ENCODE measurements around the gene GPATCH8.
"Not testable (repeated sequence)": the region's sequence is repeated elsewhere in the genome, so short reads cannot be mapped to it uniquely, and the experiment has no call there.

GPATCH8 gene

DNA sequence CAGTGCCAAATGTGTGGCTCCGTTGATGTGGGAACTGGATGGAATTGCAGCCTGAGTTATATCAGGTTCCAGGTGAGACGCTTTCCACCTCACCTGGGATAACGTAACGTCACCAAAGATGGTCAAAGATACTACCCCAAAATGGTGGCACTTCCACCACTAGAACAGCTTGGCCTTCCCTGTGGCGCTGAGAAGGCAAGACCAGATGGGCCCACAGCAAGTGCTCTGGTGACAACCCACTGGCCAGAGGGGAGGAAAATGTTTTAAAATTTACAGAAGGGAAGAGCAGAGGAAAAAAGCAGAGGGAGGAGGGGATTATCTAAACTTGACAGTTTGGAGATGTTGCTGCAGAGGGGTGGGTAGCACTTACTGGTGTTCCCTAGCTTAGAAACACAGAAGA lies 106.3 kb downstream of the GPATCH8 start:
- no peak for DNase-seq

DNA sequence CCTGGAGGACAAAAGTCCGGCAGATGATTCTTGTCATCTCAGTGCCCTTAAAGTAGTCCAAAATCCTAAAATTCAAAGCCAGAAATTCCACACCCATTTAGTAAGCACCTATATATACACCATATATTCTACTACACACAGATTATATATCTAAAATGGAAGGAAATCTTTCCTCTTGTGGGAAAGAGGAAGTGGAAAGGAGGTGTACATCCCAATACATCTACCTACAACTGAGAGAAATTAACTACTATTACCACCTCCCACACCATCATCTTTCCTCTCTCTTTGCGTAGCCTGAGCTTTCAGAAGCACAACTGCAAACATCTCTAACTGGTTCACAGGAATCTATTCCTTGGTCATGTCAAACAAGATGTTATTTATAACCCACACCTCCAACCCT lies 108.4 kb downstream of the GPATCH8 start:
- DNase-seq, result no peak

GRCh38 chr17:44394112-44394511 lies 109.1 kb downstream of the GPATCH8 start:
- DNase-seq, result not testable (repeated sequence)

- no peak for DNase-seq
These were observed 112.8 kb downstream of the GPATCH8 start for GRCh38 chr17:44390250-44390870.

GRCh38 chr17:44389723-44390202 lies 113.4 kb downstream of the GPATCH8 start:
- DNase-seq, result no peak

- DNase-seq, result no peak
These were observed 113.9 kb downstream of the GPATCH8 start, which contains the start of gene ITGA2B for GRCh38 chr17:44389281-44389680. Gene ITGA2B (minus strand): TSS chr17:44389649. CDS start chr17:44389473, 176 bp downstream.

DNA sequence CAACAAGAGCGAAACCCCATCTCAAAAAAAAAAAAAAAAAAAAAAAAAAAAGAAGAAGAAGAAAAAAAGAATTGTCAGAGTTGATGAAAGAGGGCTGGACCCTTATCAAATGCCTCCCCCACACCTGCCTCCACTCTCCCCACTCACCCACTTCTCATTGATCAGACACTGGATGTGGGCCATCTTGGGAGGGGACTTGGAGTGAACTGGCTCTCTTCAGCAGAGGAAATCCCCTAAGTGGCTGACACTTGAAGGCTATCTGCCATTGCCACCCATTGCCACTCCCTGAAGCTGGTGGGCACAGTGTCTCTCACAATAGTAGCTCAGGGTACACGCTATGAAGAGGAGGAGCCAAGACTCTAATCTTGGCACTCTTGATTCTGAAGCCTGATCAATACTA lies 115.4 kb downstream of the GPATCH8 start:
- no peak for DNase-seq

DNA sequence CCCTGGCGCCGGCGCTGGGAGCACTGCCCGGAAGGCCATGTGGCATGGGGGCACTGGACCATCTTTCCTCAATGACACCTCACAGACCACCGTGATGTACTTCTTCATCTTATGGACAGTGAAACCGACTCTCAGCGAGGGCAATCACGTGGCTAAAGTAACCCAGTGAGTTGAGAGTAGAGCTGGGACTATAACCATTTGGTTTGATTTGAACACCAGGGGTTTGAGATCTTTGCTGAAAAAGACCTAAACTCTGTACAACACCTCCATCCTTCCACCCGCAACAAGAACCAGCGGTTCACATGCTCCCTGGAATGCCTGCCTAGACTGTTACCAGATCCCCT lies 117.1 kb downstream of the GPATCH8 start:
- DNase-seq, result no peak

GRCh38 chr17:44385287-44386181 lies 117.7 kb downstream of the GPATCH8 start:
- peak; percentile 68 for DNase-seq

- no peak for DNase-seq
These were observed 118.4 kb downstream of the GPATCH8 start for GRCh38 chr17:44384823-44385286.

GRCh38 chr17:44384281-44384822 lies 118.9 kb downstream of the GPATCH8 start:
- no peak for DNase-seq

- DNase-seq, result no peak
These were observed 119.3 kb downstream of the GPATCH8 start for GRCh38 chr17:44383861-44384260.

GRCh38 chr17:44383363-44383762 lies 119.8 kb downstream of the GPATCH8 start:
- DNase-seq, result no peak

DNA sequence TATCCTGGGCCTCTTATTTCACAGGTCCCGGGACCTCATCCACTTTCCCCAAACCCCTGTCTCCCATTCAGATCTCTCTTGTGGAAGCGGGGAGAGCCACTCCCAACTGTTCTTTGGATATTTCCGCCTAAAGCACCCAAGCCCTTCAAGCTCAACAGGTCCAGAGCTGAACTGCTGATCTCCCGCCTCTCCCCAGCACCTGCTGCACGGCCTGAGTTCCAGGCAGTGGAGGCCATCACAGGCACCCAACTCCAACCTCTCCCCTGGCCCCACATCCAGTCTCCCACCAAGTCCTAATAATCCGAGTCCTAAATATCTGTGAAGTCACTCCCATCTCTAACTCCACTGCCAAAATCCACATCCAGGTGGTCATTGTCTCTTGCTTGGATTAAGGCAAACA lies 120.3 kb downstream of the GPATCH8 start:
- no peak for DNase-seq

DNA sequence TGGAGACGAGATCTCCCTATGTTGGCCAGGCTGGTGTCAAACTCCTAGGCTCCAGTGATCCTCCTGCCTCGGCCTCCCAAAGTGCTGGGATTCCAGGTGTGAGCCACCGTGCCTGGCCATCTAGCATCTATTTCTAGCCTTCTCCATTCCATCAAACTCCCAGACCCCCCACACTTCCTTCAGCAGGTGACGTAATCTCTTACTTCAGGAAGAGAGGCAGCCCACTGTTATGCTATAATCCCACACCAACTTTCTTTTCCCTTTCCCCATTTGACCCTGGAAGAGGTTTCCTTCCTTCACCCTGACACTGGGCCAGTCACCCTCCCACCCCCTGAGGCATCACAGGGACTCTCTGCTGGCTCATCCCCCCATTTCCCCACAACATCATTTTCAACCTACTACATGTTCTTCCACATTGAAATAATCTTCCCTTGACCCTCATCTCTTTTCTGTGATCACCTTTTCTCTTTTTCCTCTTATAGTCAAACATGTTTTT lies 121.3 kb downstream of the GPATCH8 start:
- DNase-seq, result no peak

DNA sequence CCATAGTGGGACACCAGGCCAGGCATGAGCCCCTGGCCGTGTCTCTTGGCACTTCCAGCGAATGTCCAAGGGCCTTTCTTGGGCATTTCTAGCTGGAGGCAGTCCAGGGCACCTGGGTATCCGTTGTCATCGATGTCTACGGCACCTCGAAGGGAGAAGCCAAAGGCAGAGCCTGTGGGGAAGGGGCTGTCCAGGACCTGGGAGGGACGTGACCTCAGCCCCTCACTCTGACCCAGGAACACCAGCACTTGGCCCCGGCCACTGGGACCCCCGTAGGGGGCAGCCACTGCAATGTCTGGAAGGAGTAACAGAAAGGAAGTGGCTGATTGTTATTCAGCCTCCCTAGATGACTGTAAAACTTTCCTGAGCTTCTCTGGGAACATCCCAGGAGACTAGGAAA lies 122.4 kb downstream of the GPATCH8 start:
- no peak for DNase-seq

DNA sequence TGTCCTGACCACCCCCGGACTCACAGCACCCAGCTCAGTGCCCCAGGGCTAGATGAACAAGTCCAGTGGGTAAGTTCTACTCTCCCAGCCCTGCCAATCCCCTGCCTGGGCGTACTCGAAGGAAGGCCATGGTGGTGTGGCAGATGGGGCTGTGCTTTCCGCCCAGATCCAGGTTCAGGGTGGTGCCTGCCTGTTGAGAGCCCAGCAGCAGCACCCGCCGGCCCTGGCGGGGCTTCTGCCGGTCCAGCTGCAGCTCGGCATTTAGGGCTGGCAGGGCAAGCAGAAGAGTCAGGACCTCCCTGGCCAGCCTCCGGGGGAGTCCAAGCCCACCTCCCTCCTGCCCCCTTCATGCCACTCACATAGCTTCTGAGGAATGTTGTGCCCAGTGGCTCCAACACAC lies 123.3 kb downstream of the GPATCH8 start:
- no peak for DNase-seq

GRCh38 chr17:44378171-44378705 lies 125.0 kb downstream of the GPATCH8 start:
- no peak for DNase-seq

DNA sequence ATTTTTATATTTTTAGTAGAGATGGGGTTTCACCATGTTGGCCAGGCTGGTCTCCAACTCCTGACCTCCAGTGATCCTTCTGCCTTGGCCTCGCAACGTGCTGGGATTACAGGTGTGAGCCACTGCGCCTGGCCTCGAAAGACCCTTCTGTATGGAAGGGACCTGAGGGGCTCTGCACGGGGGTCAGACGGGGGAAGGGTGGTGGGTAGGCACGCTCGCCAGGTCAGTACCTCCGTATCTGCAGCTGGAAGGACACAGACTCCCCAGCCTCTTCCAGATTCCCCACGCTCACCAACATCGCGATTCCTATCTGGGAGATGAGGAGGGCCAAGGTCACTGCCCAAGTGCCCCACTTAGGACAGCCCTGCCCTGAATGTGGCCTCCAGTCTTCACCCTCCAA lies 126.4 kb downstream of the GPATCH8 start:
- no peak for DNase-seq

DNA sequence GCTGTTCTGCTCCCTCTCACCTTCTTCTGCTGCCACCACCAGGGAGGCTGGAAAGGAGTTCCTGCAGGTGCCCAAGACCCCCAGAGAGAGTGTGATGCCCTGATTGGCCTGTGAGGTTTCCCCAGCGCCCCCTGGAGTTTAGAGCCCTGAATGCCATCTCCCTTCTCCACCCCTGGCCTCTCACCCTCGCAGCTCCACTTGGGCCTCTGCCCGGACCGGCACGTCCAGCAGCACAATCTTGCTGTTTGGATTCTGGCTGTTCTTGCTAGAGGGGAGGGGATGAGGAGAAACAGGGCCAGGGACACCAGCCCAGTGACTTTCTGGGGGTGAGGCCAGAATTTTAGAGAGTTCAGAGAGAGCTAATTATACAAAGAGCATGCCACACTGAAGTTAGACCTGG lies 127.1 kb downstream of the GPATCH8 start:
- no peak for DNase-seq

DNA sequence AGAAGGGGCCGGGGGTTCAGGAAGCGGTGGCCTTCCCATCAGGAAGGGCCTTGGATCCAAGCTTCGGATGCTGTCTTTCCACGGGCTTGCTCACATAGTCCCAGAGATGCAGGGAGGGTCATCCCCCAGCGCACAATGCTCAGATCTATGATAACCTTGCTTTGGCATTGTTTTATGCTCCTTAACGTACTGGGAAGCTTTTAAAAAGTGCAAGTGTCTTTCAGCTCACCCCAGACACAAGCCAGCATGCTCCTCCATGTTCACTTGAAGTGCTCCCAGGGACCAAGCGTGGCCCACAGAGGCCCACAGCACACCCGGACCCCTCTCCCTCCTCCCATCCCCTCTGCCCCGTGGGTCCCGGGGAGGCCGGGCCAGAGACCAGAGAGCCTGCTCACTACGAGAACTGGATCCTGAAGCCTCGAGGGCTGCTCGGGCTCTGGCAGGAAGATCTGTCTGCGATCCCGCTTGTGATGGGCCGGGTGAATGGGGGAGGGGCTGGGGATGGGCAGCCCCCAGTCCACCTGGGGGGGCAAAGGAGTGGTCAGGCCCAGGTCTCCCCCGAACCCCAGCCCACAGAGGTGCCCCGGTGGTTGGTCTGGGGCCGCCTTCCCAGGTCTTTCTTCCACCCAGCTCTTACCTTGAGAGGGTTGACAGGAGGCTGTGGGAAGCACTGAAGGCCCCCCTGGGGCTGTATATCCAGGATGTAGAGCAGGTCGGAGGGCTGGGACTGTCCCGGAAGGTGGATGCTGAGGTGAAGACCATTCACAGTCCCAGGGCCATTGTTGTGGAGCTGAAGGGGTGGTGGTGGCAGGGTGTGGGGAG lies 127.8 kb downstream of the GPATCH8 start:
- DNase-seq, result no peak
